GM12878 (cell line): ENCODE results near the gene CDC25C. TPM values are rescaled to one million over a fixed set of nuclear protein-coding genes. Genes with fewer than 3 reads are reported as not detected.

Source experiments
- ATAC-seq: fragments of 200-7000 bp; cut with Tn5 transposase; 3 replicates; pipeline ENCODE4 v1.9.1; 2020; ENCODE audit warnings: mild to moderate bottlenecking, moderate library complexity
- BruUV-seq: library from RNA; stranded (reverse); fragments of 400-500 nt; replicated peaks from 2 replicates; lab custom pipeline; 2021; lab: Mats Ljungman, UMichigan
- CTCF ChIA-PET: fragments of 300-600 bp; sonication (Branson Sonifier 250); formaldehyde crosslinking; extraction: SDS; loops from one replicate; lab custom pipeline; 2021; ENCODE audit warnings: inconsistent platforms; lab: Yijun Ruan, JAX
- POLR2A ChIA-PET: fragments of 350-600 bp; formaldehyde crosslinking; extraction: SDS; loops from one replicate; lab custom pipeline; 2021; ENCODE audit warnings: inconsistent platforms; lab: Charles Lee
- RAD21 ChIA-PET: fragments of 300-600 bp; sonication (Branson Sonifier 250); formaldehyde crosslinking; loops from one replicate; lab custom pipeline; 2023; ENCODE audit warnings: antibody characterized with exemption; ENCODE audit not compliant: unreplicated experiment; lab: Charles Lee
- SMC1A ChIA-PET: fragments of 300-600 bp; sonication (Branson Sonifier 250); formaldehyde crosslinking; loops from one replicate; lab custom pipeline; 2023; ENCODE audit not compliant: unreplicated experiment, uncharacterized antibody; lab: Charles Lee
- DNase-seq: peaks from one replicate; pipeline ENCODE4 v3.0.0-alpha.2; 2011; ENCODE audit warnings: low read depth, low spot score
- FAIRE-seq: peaks from 3 replicates; lab custom pipeline; 2011; peaks lifted over from hg19 to GRCh38; lab: Jason Lieb, UNC
- H2AFZ ChIP-seq: 2 replicates; pipeline ENCODE4 v1.6.0; 2011; ENCODE audit warnings: low read depth, low read length, control low read depth; ENCODE audit not compliant: control insufficient read depth
- H3K27ac ChIP-seq: 2 replicates; pipeline ENCODE4 v1.5.1; 2011; ENCODE audit warnings: control low read depth; ENCODE audit not compliant: control insufficient read depth, insufficient read depth
- H3K27me3 ChIP-seq, 2 experiments: replicated peaks in 1 of 2; 2 replicates each; pipeline versions ENCODE4 v1.6.0 to v1.6.1; 2011; ENCODE audit warnings: low read length in 1 of 2; ENCODE audit not compliant: control insufficient read depth in 2 of 2, insufficient read depth in 2 of 2
- H3K36me3 ChIP-seq, 2 experiments: 2 replicates each; pipeline ENCODE4 v1.5.1; 2011; ENCODE audit warnings: low read length in 1 of 2; ENCODE audit not compliant: control insufficient read depth in 2 of 2, insufficient read depth in 2 of 2
- H3K4me1 ChIP-seq: 2 replicates; pipeline ENCODE4 v1.6.1; 2011; ENCODE audit warnings: mild to moderate bottlenecking, low read length, moderate library complexity, mixed read lengths; ENCODE audit not compliant: control insufficient read depth, insufficient read depth
- H3K4me2 ChIP-seq: 2 replicates; pipeline ENCODE4 v1.6.0; 2011; ENCODE audit warnings: control low read depth; ENCODE audit not compliant: control insufficient read depth, insufficient read depth
- H3K4me3 ChIP-seq: fragments of 200-600 bp; sonication (generic); 2 replicates; pipeline ENCODE4 v1.5.1; 2016
- H3K79me2 ChIP-seq: 2 replicates; pipeline ENCODE4 v1.6.0; 2011; ENCODE audit warnings: low read length; ENCODE audit not compliant: control insufficient read depth, insufficient read depth
- H3K9ac ChIP-seq: 2 replicates; pipeline ENCODE4 v1.8.0; 2011; ENCODE audit warnings: low read length, control low read depth, mixed read lengths; ENCODE audit not compliant: control insufficient read depth, insufficient read depth
- H3K9me3 ChIP-seq: replicated peaks from 3 replicates; pipeline ENCODE4 v1.5.1; 2011; ENCODE audit warnings: mild to moderate bottlenecking, low read length; ENCODE audit not compliant: control insufficient read depth, insufficient read depth
- H4K20me1 ChIP-seq: 2 replicates; pipeline ENCODE4 v1.6.0; 2011; ENCODE audit not compliant: control insufficient read depth, insufficient read depth
- BRCA1 ChIP-seq: IDR thresholded peaks from 2 replicates; pipeline ENCODE4 v1.6.1; 2011; ENCODE audit warnings: low read depth, low read length, improper control_type of control experiment
- NR2F1 ChIP-seq: fragments of 450-650 bp; conservative IDR thresholded peaks from 2 replicates; pipeline ENCODE4 v1.6.1; 2017; ENCODE audit warnings: mild to moderate bottlenecking
- RCOR1 ChIP-seq: conservative IDR thresholded peaks from 2 replicates; pipeline ENCODE4 v1.6.1; 2012; ENCODE audit warnings: low read depth, low read length, improper control_type of control experiment
- SIN3A ChIP-seq: IDR thresholded peaks from 2 replicates; pipeline ENCODE4 v1.6.1; 2012; ENCODE audit warnings: low read depth, low read length, improper control_type of control experiment
- WGBS: methylation state at CpG from one replicate; pipeline ENCODE4 v1.1.6; 2016; ENCODE audit warnings: low lambda C conversion rate; ENCODE audit not compliant: insufficient replicate concordance, insufficient coverage; ENCODE audit errors: missing lambda C conversion rate; 5-methylcytosine and 5-hydroxymethylcytosine counted together
- in situ Hi-C: fragments of 300-500 bp; cut with MboI; formaldehyde crosslinking; loops from 9 replicates; pipeline ENCODE4 v1.14.3; 2018; ENCODE audit warnings: mixed read lengths
- intact Hi-C: fragments of 100-400 bp; cut with micrococcal nuclease; formaldehyde crosslinking; loops from one replicate; pipeline ENCODE4 v1.14.2; 2022; ENCODE audit not compliant: unreplicated experiment
- polyA plus RNA-seq, 11 experiments: library from polyadenylated mRNA; depleted of rRNA in 4 of 11; unstranded in 6 of 11; stranded (reverse) in 5 of 11; fragments of >200 nt; fragmentation: Nextera tagmentation in 4 of 11; fragmentation: Illumina TruSeq in 1 of 11; extraction: Ambion mirVana in 4 of 11; extraction: Trizol in 1 of 11; gene quantifications; 1 replicate in 1 of 11; 2 replicates in 10 of 11; pipeline versions ENCODE4 v1.2.1 to v1.2.3, GENCODE V29; 2011 to 2016; ENCODE audit warnings: inconsistent platforms in 2 of 11, missing spikeins in 2 of 11, low read depth in 1 of 11
- total RNA-seq, 4 experiments: library from RNA; depleted of rRNA in 3 of 4; stranded (reverse); fragments of >200 nt in 3 of 4; fragmentation: Illumina TruSeq in 1 of 4; extraction: Trizol in 1 of 4; gene quantifications; 2 replicates each; pipeline versions ENCODE4 v1.2.1 to v1.2.3, GENCODE V29; 2013 to 2021
- TF ChIP-seq, protein P1 (sequence below): IDR thresholded peaks from 2 replicates; pipeline ENCODE4 v1.6.1; 2012; ENCODE audit warnings: low read length, inconsistent platforms
- TF ChIP-seq, protein P2 (sequence below): fragments of 150-350 bp; IDR thresholded peaks from 2 replicates; pipeline ENCODE4 v1.6.1; 2016; ENCODE audit warnings: low read depth, low read length

CDC25C gene
- total and polyA plus RNA-seq, 10 of the 15 experiments (the other 5 are each of a cell fraction or from before 2014, with no cell fraction given) = 9.2 to 30.7 (median 14.9) TPM

DNA sequence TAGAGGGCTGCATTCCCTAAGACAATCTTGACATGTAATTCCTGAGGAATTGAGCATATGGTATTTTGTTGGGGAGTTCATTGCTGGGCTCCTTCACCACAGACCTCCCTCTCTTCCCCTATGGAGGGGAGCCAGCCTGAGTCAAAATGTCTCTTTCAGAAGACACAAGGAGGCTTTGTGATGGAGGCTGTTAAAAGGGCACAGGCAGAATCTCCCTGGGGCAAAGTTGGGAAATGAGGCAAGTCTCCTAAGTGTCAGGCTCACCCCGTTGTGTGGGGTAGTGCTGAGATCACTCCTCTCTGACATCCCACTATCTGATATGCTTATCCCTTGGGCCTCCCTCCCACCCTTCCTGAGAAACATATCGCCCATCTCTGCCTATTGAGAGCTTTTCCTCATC lies 87.8 kb downstream of the CDC25C start:
- no peaks in the 10 kb centered on the region for H3K79me2 ChIP-seq
- intact Hi-C loops = no loop called here
- H3K27ac ChIP-seq = no peak overlapping the region
- no peak for DNase-seq
- H3K27me3 ChIP-seq = peaks cover 6 to 15% of the 10 kb centered on the region in 2 experiments
- no peak overlapping the region for H3K4me3 ChIP-seq
- H3K9me3 ChIP-seq = no peaks in the 10 kb centered on the region; the same call in 2 of the 3 replicates
- no peaks in the 10 kb centered on the region for H4K20me1 ChIP-seq
- ChIA-PET RAD21 (interaction anchor here (0.9 kb wide), 1 partner anchor 108 kb away, joined by 3 read pairs; the partner anchor contains the start of gene KDM3B), POLR2A (no interaction called here), SMC1A (interaction anchor here (0.6 to 1.2 kb wide), 2 partner anchors 9 to 59 kb away, joined by 3 to 4 read pairs; no protein-coding TSS in a partner anchor)
- ATAC-seq = no peak
- peaks cover 13% of the 10 kb centered on the region for H3K4me1 ChIP-seq
- no peak for FAIRE-seq
- 29% methylated on average over 2 of the region's 2 CpGs for WGBS
- in situ Hi-C loops = no loop called here
- no peak overlapping the region for H3K9ac ChIP-seq
- H3K36me3 ChIP-seq = no peaks in the 10 kb centered on the region
- no peak for TF ChIP-seq NR2F1
- TF ChIP-seq, protein P1, sequence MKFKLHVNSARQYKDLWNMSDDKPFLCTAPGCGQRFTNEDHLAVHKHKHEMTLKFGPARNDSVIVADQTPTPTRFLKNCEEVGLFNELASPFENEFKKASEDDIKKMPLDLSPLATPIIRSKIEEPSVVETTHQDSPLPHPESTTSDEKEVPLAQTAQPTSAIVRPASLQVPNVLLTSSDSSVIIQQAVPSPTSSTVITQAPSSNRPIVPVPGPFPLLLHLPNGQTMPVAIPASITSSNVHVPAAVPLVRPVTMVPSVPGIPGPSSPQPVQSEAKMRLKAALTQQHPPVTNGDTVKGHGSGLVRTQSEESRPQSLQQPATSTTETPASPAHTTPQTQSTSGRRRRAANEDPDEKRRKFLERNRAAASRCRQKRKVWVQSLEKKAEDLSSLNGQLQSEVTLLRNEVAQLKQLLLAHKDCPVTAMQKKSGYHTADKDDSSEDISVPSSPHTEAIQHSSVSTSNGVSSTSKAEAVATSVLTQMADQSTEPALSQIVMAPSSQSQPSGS = no peak
- no peak for TF ChIP-seq SIN3A
- no peak for TF ChIP-seq RCOR1
- TF ChIP-seq, protein P2, sequence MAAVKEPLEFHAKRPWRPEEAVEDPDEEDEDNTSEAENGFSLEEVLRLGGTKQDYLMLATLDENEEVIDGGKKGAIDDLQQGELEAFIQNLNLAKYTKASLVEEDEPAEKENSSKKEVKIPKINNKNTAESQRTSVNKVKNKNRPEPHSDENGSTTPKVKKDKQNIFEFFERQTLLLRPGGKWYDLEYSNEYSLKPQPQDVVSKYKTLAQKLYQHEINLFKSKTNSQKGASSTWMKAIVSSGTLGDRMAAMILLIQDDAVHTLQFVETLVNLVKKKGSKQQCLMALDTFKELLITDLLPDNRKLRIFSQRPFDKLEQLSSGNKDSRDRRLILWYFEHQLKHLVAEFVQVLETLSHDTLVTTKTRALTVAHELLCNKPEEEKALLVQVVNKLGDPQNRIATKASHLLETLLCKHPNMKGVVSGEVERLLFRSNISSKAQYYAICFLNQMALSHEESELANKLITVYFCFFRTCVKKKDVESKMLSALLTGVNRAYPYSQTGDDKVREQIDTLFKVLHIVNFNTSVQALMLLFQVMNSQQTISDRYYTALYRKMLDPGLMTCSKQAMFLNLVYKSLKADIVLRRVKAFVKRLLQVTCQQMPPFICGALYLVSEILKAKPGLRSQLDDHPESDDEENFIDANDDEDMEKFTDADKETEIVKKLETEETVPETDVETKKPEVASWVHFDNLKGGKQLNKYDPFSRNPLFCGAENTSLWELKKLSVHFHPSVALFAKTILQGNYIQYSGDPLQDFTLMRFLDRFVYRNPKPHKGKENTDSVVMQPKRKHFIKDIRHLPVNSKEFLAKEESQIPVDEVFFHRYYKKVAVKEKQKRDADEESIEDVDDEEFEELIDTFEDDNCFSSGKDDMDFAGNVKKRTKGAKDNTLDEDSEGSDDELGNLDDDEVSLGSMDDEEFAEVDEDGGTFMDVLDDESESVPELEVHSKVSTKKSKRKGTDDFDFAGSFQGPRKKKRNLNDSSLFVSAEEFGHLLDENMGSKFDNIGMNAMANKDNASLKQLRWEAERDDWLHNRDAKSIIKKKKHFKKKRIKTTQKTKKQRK = no peak
- TF ChIP-seq BRCA1 = no peak
- TF ChIP-seq, all 136 proteins: peak for 0
- BruUV-seq = no TSS peak
- no peak overlapping the region for H3K4me2 ChIP-seq
- H2AFZ ChIP-seq = no peak overlapping the region
- CTCF ChIA-PET = interaction anchor here (0.9 to 1.4 kb wide), 2 partner anchors 9 to 20 kb away, joined by 3 read pairs; no protein-coding TSS in a partner anchor
